IMR-90 (cell line): Measurements from ENCODE around the gene ELL2. TPM values are rescaled to one million over a fixed set of nuclear protein-coding genes. Genes with fewer than 3 reads are reported as not detected.
A peak's percentile ranks its signal among the peaks of the same experiment; 100 is the strongest.

Experiments
- ATAC-seq: fragments of 200-7000 bp; cut with Tn5 transposase; 2 replicates; pipeline ENCODE4 v1.9.1; 2020; ENCODE audit warnings: low read depth, mild to moderate bottlenecking, moderate library complexity
- BruUV-seq: library from RNA; stranded (reverse); fragments of 400-500 nt; replicated peaks from 2 replicates; lab custom pipeline; 2021; lab: Mats Ljungman, UMichigan
- CTCF ChIA-PET: fragments of 300-600 bp; formaldehyde crosslinking; extraction: SDS; loops from one replicate; lab custom pipeline; 2021; ENCODE audit warnings: antibody characterized with exemption; lab: Yijun Ruan, JAX
- POLR2A ChIA-PET: fragments of 300-600 bp; sonication (Branson Sonifier 250); formaldehyde crosslinking; loops from one replicate; lab custom pipeline; 2022; ENCODE audit warnings: antibody characterized with exemption; ENCODE audit not compliant: unreplicated experiment; lab: Charles Lee
- DNase-seq: peaks from one replicate; pipeline ENCODE4 v3.0.0; 2013
- H2AFZ ChIP-seq: replicated peaks from 2 replicates; pipeline ENCODE3; 2013; ENCODE audit warnings: low read length, mild to moderate bottlenecking; ENCODE audit not compliant: poor library complexity
- H2AK5ac ChIP-seq: 2 replicates; pipeline ENCODE4 v1.6.1; 2013; ENCODE audit warnings: low read depth, low read length, inconsistent platforms
- H2AK9ac ChIP-seq: replicated peaks from 2 replicates; pipeline ENCODE3; 2013; ENCODE audit warnings: mild to moderate bottlenecking, low read depth, low read length, moderate library complexity; ENCODE audit not compliant: poor library complexity
- H2BK120ac ChIP-seq: 2 replicates; pipeline ENCODE4 v1.6.1; 2013; ENCODE audit warnings: low read depth, low read length, inconsistent platforms
- H2BK15ac ChIP-seq: 3 replicates; pipeline ENCODE4 v1.6.1; 2013; ENCODE audit warnings: low read depth, low read length, inconsistent platforms
- H2BK20ac ChIP-seq: 2 replicates; pipeline ENCODE4 v1.6.1; 2013; ENCODE audit warnings: low read depth, mild to moderate bottlenecking, inconsistent platforms, low read length, moderate library complexity
- H2BK5ac ChIP-seq: 2 replicates; pipeline ENCODE4 v1.6.1; 2013; ENCODE audit warnings: mild to moderate bottlenecking, low read depth, low read length, inconsistent platforms; ENCODE audit not compliant: poor library complexity, severe bottlenecking
- H3K14ac ChIP-seq: replicated peaks from 2 replicates; pipeline ENCODE4 v1.6.1; 2013; ENCODE audit warnings: low read depth, low read length, inconsistent platforms
- H3K18ac ChIP-seq: 2 replicates; pipeline ENCODE4 v1.6.1; 2013; ENCODE audit warnings: low read depth, low read length, control low read depth
- H3K23ac ChIP-seq: 2 replicates; pipeline ENCODE4 v1.6.1; 2013; ENCODE audit warnings: low read depth, low read length, inconsistent platforms
- H3K27ac ChIP-seq: 2 replicates; pipeline ENCODE4 v1.5.1; 2013; ENCODE audit warnings: mild to moderate bottlenecking, control low read depth, low read length; ENCODE audit not compliant: insufficient read depth
- H3K27me3 ChIP-seq: 2 replicates; pipeline ENCODE4 v1.6.1; 2013; ENCODE audit warnings: low read length; ENCODE audit not compliant: control insufficient read depth, insufficient read depth
- H3K36me3 ChIP-seq: 2 replicates; pipeline ENCODE4 v1.6.1; 2013; ENCODE audit warnings: low read length, mixed read lengths; ENCODE audit not compliant: control insufficient read depth, insufficient read depth
- H3K4ac ChIP-seq: 2 replicates; pipeline ENCODE4 v1.6.1; 2013; ENCODE audit warnings: low read depth, low read length, inconsistent platforms
- H3K4me1 ChIP-seq: 2 replicates; pipeline ENCODE4 v1.6.1; 2013; ENCODE audit warnings: low read length, mixed read lengths; ENCODE audit not compliant: control insufficient read depth, insufficient read depth
- H3K4me2 ChIP-seq: 2 replicates; pipeline ENCODE4 v1.6.1; 2013; ENCODE audit warnings: low read depth, mild to moderate bottlenecking, control low read depth, low read length, moderate library complexity
- H3K4me3 ChIP-seq: 2 replicates; pipeline ENCODE4 v1.5.1; 2013; ENCODE audit warnings: low read depth, mild to moderate bottlenecking, control low read depth, low read length, moderate library complexity; ENCODE audit not compliant: insufficient read depth
- H3K56ac ChIP-seq: 2 replicates; pipeline ENCODE4 v1.6.1; 2013; ENCODE audit warnings: low read length, inconsistent platforms; ENCODE audit not compliant: insufficient read depth; ENCODE audit errors: extremely low read depth
- H3K79me1 ChIP-seq, 2 experiments: 2 replicates each; pipeline ENCODE4 v1.6.1; 2013; ENCODE audit warnings: low read length in 2 of 2, inconsistent platforms in 1 of 2, low read depth in 1 of 2
- H3K9ac ChIP-seq: 2 replicates; pipeline ENCODE4 v1.6.1; 2013; ENCODE audit warnings: low read depth, low read length, control low read depth
- H3K9me1 ChIP-seq: 2 replicates; pipeline ENCODE4 v1.6.1; 2013; ENCODE audit warnings: low read length, inconsistent platforms; ENCODE audit not compliant: insufficient read depth
- H3K9me3 ChIP-seq: 2 replicates; pipeline ENCODE4 v1.6.1; 2013; ENCODE audit warnings: low read length; ENCODE audit not compliant: control insufficient read depth, insufficient read depth
- H4K20me1 ChIP-seq: 2 replicates; pipeline ENCODE4 v1.6.1; 2013; ENCODE audit warnings: low read length, inconsistent platforms; ENCODE audit not compliant: insufficient read depth
- H4K5ac ChIP-seq: 2 replicates; pipeline ENCODE4 v1.6.1; 2013; ENCODE audit warnings: mild to moderate bottlenecking, low read depth, low read length, control low read depth
- H4K8ac ChIP-seq, 2 experiments: 2 replicates each; pipeline ENCODE4 v1.6.1; 2013; ENCODE audit warnings: low read depth in 2 of 2, low read length in 2 of 2, control low read depth in 1 of 2, inconsistent platforms in 1 of 2
- H4K91ac ChIP-seq: 2 replicates; pipeline ENCODE4 v1.6.1; 2013; ENCODE audit warnings: low read depth, low read length, inconsistent platforms; ENCODE audit not compliant: insufficient read depth
- CEBPB ChIP-seq: IDR thresholded peaks from 2 replicates; pipeline ENCODE4 v1.6.1; 2012; ENCODE audit warnings: low read depth, low read length, improper control_type of control experiment
- POLR2A ChIP-seq: IDR thresholded peaks from 2 replicates; pipeline ENCODE4 v1.6.1; 2012; ENCODE audit warnings: mild to moderate bottlenecking, low read depth, low read length
- WGBS, 2 experiments: methylation state at CpG; one replicate each; pipeline versions ENCODE4 v1.1.5 to v1.1.7; 2013; ENCODE audit warnings: missing lambda C conversion rate in 2 of 2; ENCODE audit not compliant: insufficient read length in 1 of 2; ENCODE audit errors: extremely low coverage in 2 of 2; 5-methylcytosine and 5-hydroxymethylcytosine counted together
- dilution Hi-C: fragments of 300-500 bp; cut with HindIII; formaldehyde crosslinking; loops from one replicate; pipeline ENCODE4 v1.14.3; 2018; ENCODE audit warnings: low sequenced_read_pairs; ENCODE audit not compliant: unreplicated experiment
- in situ Hi-C: fragments of 300-500 bp; cut with MboI; formaldehyde crosslinking; loops from 3 replicates; pipeline ENCODE4 v1.14.3; 2019; ENCODE audit warnings: low sequenced_read_pairs, inconsistent platforms, mixed read lengths
- intact Hi-C: fragments of 100-400 bp; cut with micrococcal nuclease; formaldehyde crosslinking; loops from 2 replicates; pipeline ENCODE4 v1.10.0; 2022
- polyA plus RNA-seq, 3 experiments: library from polyadenylated mRNA; depleted of rRNA; stranded (reverse); fragments of >200 nt; gene quantifications; 2 replicates each; pipeline ENCODE4 v1.2.3, GENCODE V29; 2012; ENCODE audit warnings: low replicate concordance in 1 of 3
- total RNA-seq: library from RNA; depleted of rRNA; stranded (reverse); fragments of >200 nt; gene quantifications from 2 replicates; pipeline ENCODE4 v1.2.3, GENCODE V29; 2012

ELL2 gene
- total and polyA plus RNA-seq, 2 of the 4 experiments (the other 2 are of a cell fraction): 61.4 to 92.5 TPM

DNA sequence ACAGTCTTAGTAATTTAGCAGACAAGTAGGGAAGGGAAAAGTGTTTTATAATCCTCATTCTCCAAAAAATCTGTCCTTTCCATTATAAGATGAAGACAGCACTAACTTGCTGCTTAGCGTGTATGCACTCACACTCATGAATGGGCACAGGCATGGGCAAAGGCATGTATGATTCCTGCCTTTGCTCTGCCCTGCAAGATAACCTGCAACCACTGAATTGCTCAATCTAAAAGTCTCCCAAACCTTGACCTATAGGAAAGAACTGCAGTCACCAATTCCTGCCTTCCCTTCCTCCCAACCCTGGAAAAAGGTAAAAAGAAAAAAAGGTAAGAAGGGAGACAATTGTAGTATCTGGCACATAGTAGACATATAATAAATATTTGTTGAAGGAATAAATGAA is 40.8 kb downstream of the ELL2 start:
- BruUV-seq: no TSS peak
- H2AFZ ChIP-seq: no peak overlapping the region
- no peak overlapping the region for H2BK120ac ChIP-seq
- H3K4me1 ChIP-seq: peaks cover 24% of the 10 kb centered on the region
- intact Hi-C loops: no loop called here
- H4K8ac ChIP-seq: no peak overlapping the region
- no peak overlapping the region for H3K4me2 ChIP-seq
- dilution Hi-C loops: no loop called here
- DNase-seq: no peak
- WGBS, 2 experiments: no CpG with 5 or more reads among the region's 1 CpG
- no peak overlapping the region for H4K91ac ChIP-seq
- H3K9me3 ChIP-seq: no peaks in the 10 kb centered on the region
- no peak overlapping the region for H3K18ac ChIP-seq
- H3K4me3 ChIP-seq: no peak overlapping the region
- H3K14ac ChIP-seq: no peak overlapping the region
- H3K27ac ChIP-seq: 0 out of 2 replicates have a peak overlapping the region, but pooled peaks have one; percentile 29
- no peak overlapping the region for H2BK5ac ChIP-seq
- no peak overlapping the region for H3K56ac ChIP-seq
- no peak overlapping the region for H3K9ac ChIP-seq
- no peak overlapping the region for H2AK5ac ChIP-seq
- peaks cover 90% of the 10 kb centered on the region for H4K20me1 ChIP-seq
- H2BK15ac ChIP-seq: no peak overlapping the region
- H3K4ac ChIP-seq: no peak overlapping the region
- CTCF ChIA-PET: no interaction called here
- no peak overlapping the region for H2AK9ac ChIP-seq
- TF ChIP-seq CEBPB: peak; percentile 49
- TF ChIP-seq POLR2A: no peak
- in situ Hi-C loops: no loop called here
- H3K36me3 ChIP-seq: peaks cover 32% of the 10 kb centered on the region
- POLR2A ChIA-PET: no interaction called here
- H3K23ac ChIP-seq: no peak overlapping the region
- peaks cover 22% of the 10 kb centered on the region for H3K9me1 ChIP-seq
- H3K79me1 ChIP-seq: peaks cover 8 to 80% of the 10 kb centered on the region in 2 experiments
- H2BK20ac ChIP-seq: no peak overlapping the region
- H3K27me3 ChIP-seq: no peaks in the 10 kb centered on the region
- ATAC-seq: no peak; the same call in 1 of the 2 replicates
- no peak overlapping the region for H4K5ac ChIP-seq
